Liver (tissue), 9 donors: ENCODE data around the gene IFT80. TPM values are rescaled to one million over a fixed set of nuclear protein-coding genes. Genes with fewer than 3 reads are reported as not detected.

ENCODE experiments used
- DNase-seq: peaks from one replicate; pipeline ENCODE4 v3.0.0-alpha.2; 2017; ENCODE audit warnings: low spot score
- H3K27ac ChIP-seq, 2 donors: one replicate each; pipeline ENCODE4 v1.7.0; 2013; ENCODE audit warnings: inconsistent platforms in 2 of 2, low read length in 2 of 2, control low read depth in 1 of 2, low read depth in 1 of 2, mild to moderate bottlenecking in 1 of 2
- H3K27me3 ChIP-seq, 4 donors: one replicate each; pipeline versions ENCODE4 v1.6.1 to v1.7.0; 2013; ENCODE audit warnings: low read length in 3 of 4, inconsistent platforms in 1 of 4, mild to moderate bottlenecking in 1 of 4, moderate library complexity in 1 of 4; ENCODE audit not compliant: control insufficient read depth in 4 of 4, insufficient read depth in 4 of 4
- H3K36me3 ChIP-seq, 4 donors: one replicate each; pipeline versions ENCODE4 v1.6.1 to v1.7.0; 2013; ENCODE audit warnings: low read length in 3 of 4, mild to moderate bottlenecking in 3 of 4, low read depth in 1 of 4, moderate library complexity in 1 of 4; ENCODE audit not compliant: control insufficient read depth in 4 of 4, insufficient read depth in 3 of 4
- H3K4me1 ChIP-seq, 4 donors: one replicate each; pipeline versions ENCODE4 v1.6.1 to v1.7.0; 2013; ENCODE audit warnings: low read length in 3 of 4, mild to moderate bottlenecking in 3 of 4, moderate library complexity in 1 of 4; ENCODE audit not compliant: control insufficient read depth in 4 of 4, insufficient read depth in 4 of 4
- H3K4me3 ChIP-seq, 3 donors: one replicate each; pipeline versions ENCODE4 v1.6.1 to v1.7.0; 2013; ENCODE audit warnings: low read length in 3 of 3, control low read depth in 1 of 3, low read depth in 1 of 3, mild to moderate bottlenecking in 1 of 3
- H3K9ac ChIP-seq, 2 donors: one replicate each; pipeline ENCODE4 v1.7.0; 2013; ENCODE audit warnings: low read length in 2 of 2, mild to moderate bottlenecking in 2 of 2, moderate library complexity in 2 of 2, control low read depth in 1 of 2, low read depth in 1 of 2
- H3K9me3 ChIP-seq, 4 donors: one replicate each; pipeline versions ENCODE4 v1.6.1 to v1.7.0; 2013; ENCODE audit warnings: low read length in 3 of 4; ENCODE audit not compliant: control insufficient read depth in 4 of 4
- EGR1 ChIP-seq, 2 donors: IDR thresholded peaks; 2 replicates each; pipeline ENCODE4 v1.6.1; 2016 to 2018; ENCODE audit warnings: antibody characterized with exemption in 2 of 2, low read depth in 2 of 2
- FOXA1 ChIP-seq: IDR thresholded peaks from 2 replicates; pipeline ENCODE4 v1.6.1; 2016; ENCODE audit warnings: antibody characterized with exemption
- FOXA2 ChIP-seq: IDR thresholded peaks from 2 replicates; pipeline ENCODE4 v1.6.1; 2016; ENCODE audit warnings: antibody characterized with exemption
- GABPA ChIP-seq, 2 donors: IDR thresholded peaks in 1 of 2; conservative IDR thresholded peaks in 1 of 2; 2 replicates each; pipeline ENCODE4 v1.6.1; 2016; ENCODE audit warnings: antibody characterized with exemption in 2 of 2, mild to moderate bottlenecking in 1 of 2, moderate library complexity in 1 of 2
- HNF4A ChIP-seq, 2 donors: conservative IDR thresholded peaks; 2 replicates each; pipeline ENCODE4 v1.6.1; 2016; ENCODE audit warnings: antibody characterized with exemption in 2 of 2, mild to moderate bottlenecking in 2 of 2
- HNF4G ChIP-seq: IDR thresholded peaks from 2 replicates; pipeline ENCODE4 v1.6.1; 2016; ENCODE audit warnings: antibody characterized with exemption
- JUND ChIP-seq, 2 donors: IDR thresholded peaks; 2 replicates each; pipeline ENCODE4 v1.6.1; 2016; ENCODE audit warnings: antibody characterized with exemption in 2 of 2
- NR2F2 ChIP-seq: IDR thresholded peaks from 2 replicates; pipeline ENCODE4 v1.6.1; 2016; ENCODE audit warnings: antibody characterized with exemption
- RAD21 ChIP-seq, 2 donors: IDR thresholded peaks; 2 replicates each; pipeline ENCODE4 v1.6.1; 2016; ENCODE audit warnings: antibody characterized with exemption in 2 of 2, mild to moderate bottlenecking in 2 of 2
- RXRA ChIP-seq, 2 donors: IDR thresholded peaks; 2 replicates each; pipeline ENCODE4 v1.6.1; 2017 to 2018; ENCODE audit warnings: antibody characterized with exemption in 2 of 2, mild to moderate bottlenecking in 1 of 2
- SP1 ChIP-seq: IDR thresholded peaks from 2 replicates; pipeline ENCODE4 v1.6.1; 2018; ENCODE audit warnings: antibody characterized with exemption, mild to moderate bottlenecking
- TAF1 ChIP-seq: conservative IDR thresholded peaks from 2 replicates; pipeline ENCODE4 v1.6.1; 2016; ENCODE audit warnings: antibody characterized with exemption, mild to moderate bottlenecking
- YY1 ChIP-seq: IDR thresholded peaks from 2 replicates; pipeline ENCODE4 v1.6.1; 2016; ENCODE audit warnings: antibody characterized with exemption, mild to moderate bottlenecking
- WGBS: extraction: QIAGEN DNeasy Blood & Tissue Kit; methylation state at CpG from one replicate; pipeline ENCODE4 v1.1.7; 2013; 5-methylcytosine and 5-hydroxymethylcytosine counted together
- polyA plus RNA-seq, 2 donors: library from polyadenylated mRNA; stranded (reverse) in 1 of 2; unstranded in 1 of 2; fragments of 200-250 nt in 1 of 2; fragments of >200 nt in 1 of 2; fragmentation: Nextera tagmentation in 1 of 2; extraction: Ambion mirVana in 1 of 2; gene quantifications; one replicate each; pipeline versions ENCODE4 v1.2.1 to v1.2.3, GENCODE V29; 2013 to 2015
- total RNA-seq, 2 donors: library from RNA; depleted of rRNA; stranded (reverse); fragments of >200 nt; gene quantifications; one replicate each; pipeline ENCODE4 v1.2.3, GENCODE V29; 2014
- TF ChIP-seq, protein P1 (sequence below): IDR thresholded peaks from 2 replicates; pipeline ENCODE4 v1.6.1; 2016; ENCODE audit warnings: antibody characterized with exemption
- TF ChIP-seq, protein P2 (sequence below): IDR thresholded peaks from 2 replicates; pipeline ENCODE4 v1.6.1; 2016; ENCODE audit warnings: antibody characterized with exemption
- TF ChIP-seq, protein P3 (sequence below): IDR thresholded peaks from 2 replicates; pipeline ENCODE4 v1.6.1; 2016; ENCODE audit warnings: antibody characterized with exemption
- TF ChIP-seq, protein P4 (sequence below): IDR thresholded peaks from 2 replicates; pipeline ENCODE4 v1.6.1; 2016; ENCODE audit warnings: antibody characterized with exemption, mild to moderate bottlenecking
- TF ChIP-seq, protein P5 (sequence below): fragments of 150-350 bp; IDR thresholded peaks from 2 replicates; pipeline ENCODE4 v1.5.1; 2017; ENCODE audit warnings: improper control_type of control experiment, low read depth, low read length; ENCODE audit not compliant: missing input control
- donor health status: healthy.
- donor health status: healthy.
- donor health status: healthy.
- donor health status: healthy.
- donor health status: healthy.

Gene IFT80
- total and polyA plus RNA-seq, 4 donors, result 3.5 to 15.7 (median 8.3) TPM

DNA sequence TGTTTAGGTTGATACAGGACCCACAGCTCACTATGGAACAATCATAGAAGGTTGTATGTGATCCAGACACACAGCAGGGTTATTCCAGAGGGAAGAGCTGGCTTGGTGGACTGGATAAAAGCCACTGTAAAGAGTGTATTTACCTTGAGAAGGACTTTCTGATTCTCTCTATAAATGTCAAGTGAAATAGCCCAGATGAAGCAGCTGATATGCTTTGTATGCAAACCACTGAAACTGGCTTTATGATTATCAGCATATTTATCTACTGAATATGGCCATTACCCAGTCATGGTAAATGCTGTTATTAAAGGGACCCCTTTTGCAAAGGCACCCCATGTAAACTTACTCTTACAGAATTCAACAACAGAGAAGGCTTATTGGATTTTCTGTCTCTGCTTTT, 145.7 kb downstream of the IFT80 start:
- no peak for TF ChIP-seq GABPA (IDR thresholded peaks at IDR 0.05 in 1 of 2, conservative IDR thresholded peaks at IDR 0.05 in 1 of 2)
- TF ChIP-seq JUND (IDR thresholded peaks at IDR 0.05), result no peak
- TF ChIP-seq, protein P1, sequence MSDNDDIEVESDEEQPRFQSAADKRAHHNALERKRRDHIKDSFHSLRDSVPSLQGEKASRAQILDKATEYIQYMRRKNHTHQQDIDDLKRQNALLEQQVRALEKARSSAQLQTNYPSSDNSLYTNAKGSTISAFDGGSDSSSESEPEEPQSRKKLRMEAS, result no peak
- no peak for TF ChIP-seq RXRA (IDR thresholded peaks at IDR 0.05)
- no peak for TF ChIP-seq RAD21 (IDR thresholded peaks at IDR 0.05)
- no peak for TF ChIP-seq HNF4G
- TF ChIP-seq, protein P2, sequence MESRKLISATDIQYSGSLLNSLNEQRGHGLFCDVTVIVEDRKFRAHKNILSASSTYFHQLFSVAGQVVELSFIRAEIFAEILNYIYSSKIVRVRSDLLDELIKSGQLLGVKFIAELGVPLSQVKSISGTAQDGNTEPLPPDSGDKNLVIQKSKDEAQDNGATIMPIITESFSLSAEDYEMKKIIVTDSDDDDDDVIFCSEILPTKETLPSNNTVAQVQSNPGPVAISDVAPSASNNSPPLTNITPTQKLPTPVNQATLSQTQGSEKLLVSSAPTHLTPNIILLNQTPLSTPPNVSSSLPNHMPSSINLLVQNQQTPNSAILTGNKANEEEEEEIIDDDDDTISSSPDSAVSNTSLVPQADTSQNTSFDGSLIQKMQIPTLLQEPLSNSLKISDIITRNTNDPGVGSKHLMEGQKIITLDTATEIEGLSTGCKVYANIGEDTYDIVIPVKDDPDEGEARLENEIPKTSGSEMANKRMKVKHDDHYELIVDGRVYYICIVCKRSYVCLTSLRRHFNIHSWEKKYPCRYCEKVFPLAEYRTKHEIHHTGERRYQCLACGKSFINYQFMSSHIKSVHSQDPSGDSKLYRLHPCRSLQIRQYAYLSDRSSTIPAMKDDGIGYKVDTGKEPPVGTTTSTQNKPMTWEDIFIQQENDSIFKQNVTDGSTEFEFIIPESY, result no peak
- TF ChIP-seq NR2F2, result no peak
- TF ChIP-seq TAF1, result no peak
- TF ChIP-seq, protein P3, sequence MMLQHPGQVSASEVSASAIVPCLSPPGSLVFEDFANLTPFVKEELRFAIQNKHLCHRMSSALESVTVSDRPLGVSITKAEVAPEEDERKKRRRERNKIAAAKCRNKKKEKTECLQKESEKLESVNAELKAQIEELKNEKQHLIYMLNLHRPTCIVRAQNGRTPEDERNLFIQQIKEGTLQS, result no peak
- no peak for TF ChIP-seq HNF4A (conservative IDR thresholded peaks at IDR 0.05)
- no peak for TF ChIP-seq FOXA2
- TF ChIP-seq FOXA1, result no peak
- no peak for TF ChIP-seq YY1
- TF ChIP-seq SP1, result no peak
- peaks cover 0 to 2% (median 0%) of the 10 kb centered on the region in 4 donors for H3K4me1 ChIP-seq
- H3K4me3 ChIP-seq, result no peak overlapping the region
- H3K36me3 ChIP-seq, result no peaks in the 10 kb centered on the region
- no peak overlapping the region for H3K27ac ChIP-seq
- H3K27me3 ChIP-seq, result no peaks in the 10 kb centered on the region
- H3K9ac ChIP-seq, result no peak overlapping the region
- no peak for DNase-seq
- no peaks in the 10 kb centered on the region for H3K9me3 ChIP-seq

DNA sequence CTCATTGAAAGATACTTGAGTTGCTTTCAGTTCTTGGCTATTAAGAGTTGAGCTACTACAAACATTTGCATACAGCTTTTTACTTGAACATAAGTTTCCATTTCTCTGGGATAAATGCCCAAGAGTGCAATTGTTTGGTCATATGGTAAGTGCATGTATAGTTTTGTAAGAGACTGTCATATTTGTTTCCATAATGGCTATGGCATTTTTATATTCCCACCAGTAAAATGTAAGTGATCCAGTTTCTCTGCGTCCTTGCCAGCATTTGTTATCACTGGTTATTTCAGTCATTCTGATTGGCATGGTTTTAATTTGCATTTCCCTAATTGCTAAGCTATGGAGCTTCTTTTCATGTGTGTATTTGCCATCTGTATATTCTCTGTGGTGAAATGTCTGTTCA, 151.3 kb downstream of the IFT80 start:
- TF ChIP-seq YY1, result no peak
- no peak for TF ChIP-seq TAF1
- TF ChIP-seq FOXA2, result no peak
- TF ChIP-seq, protein P4, sequence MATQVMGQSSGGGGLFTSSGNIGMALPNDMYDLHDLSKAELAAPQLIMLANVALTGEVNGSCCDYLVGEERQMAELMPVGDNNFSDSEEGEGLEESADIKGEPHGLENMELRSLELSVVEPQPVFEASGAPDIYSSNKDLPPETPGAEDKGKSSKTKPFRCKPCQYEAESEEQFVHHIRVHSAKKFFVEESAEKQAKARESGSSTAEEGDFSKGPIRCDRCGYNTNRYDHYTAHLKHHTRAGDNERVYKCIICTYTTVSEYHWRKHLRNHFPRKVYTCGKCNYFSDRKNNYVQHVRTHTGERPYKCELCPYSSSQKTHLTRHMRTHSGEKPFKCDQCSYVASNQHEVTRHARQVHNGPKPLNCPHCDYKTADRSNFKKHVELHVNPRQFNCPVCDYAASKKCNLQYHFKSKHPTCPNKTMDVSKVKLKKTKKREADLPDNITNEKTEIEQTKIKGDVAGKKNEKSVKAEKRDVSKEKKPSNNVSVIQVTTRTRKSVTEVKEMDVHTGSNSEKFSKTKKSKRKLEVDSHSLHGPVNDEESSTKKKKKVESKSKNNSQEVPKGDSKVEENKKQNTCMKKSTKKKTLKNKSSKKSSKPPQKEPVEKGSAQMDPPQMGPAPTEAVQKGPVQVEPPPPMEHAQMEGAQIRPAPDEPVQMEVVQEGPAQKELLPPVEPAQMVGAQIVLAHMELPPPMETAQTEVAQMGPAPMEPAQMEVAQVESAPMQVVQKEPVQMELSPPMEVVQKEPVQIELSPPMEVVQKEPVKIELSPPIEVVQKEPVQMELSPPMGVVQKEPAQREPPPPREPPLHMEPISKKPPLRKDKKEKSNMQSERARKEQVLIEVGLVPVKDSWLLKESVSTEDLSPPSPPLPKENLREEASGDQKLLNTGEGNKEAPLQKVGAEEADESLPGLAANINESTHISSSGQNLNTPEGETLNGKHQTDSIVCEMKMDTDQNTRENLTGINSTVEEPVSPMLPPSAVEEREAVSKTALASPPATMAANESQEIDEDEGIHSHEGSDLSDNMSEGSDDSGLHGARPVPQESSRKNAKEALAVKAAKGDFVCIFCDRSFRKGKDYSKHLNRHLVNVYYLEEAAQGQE, result no peak
- TF ChIP-seq, protein P1, result no peak
- TF ChIP-seq RAD21 (IDR thresholded peaks at IDR 0.05), result no peak
- TF ChIP-seq SP1, result no peak
- no peak for TF ChIP-seq EGR1 (IDR thresholded peaks at IDR 0.05; ENCODE audit: low read depth in 2 of 2)
- TF ChIP-seq JUND (IDR thresholded peaks at IDR 0.05), result no peak
- no peak for TF ChIP-seq RXRA (IDR thresholded peaks at IDR 0.05)
- TF ChIP-seq, protein P2, result no peak
- no peak for TF ChIP-seq FOXA1
- no peak for TF ChIP-seq NR2F2
- no peak for TF ChIP-seq HNF4G
- TF ChIP-seq, protein P5, sequence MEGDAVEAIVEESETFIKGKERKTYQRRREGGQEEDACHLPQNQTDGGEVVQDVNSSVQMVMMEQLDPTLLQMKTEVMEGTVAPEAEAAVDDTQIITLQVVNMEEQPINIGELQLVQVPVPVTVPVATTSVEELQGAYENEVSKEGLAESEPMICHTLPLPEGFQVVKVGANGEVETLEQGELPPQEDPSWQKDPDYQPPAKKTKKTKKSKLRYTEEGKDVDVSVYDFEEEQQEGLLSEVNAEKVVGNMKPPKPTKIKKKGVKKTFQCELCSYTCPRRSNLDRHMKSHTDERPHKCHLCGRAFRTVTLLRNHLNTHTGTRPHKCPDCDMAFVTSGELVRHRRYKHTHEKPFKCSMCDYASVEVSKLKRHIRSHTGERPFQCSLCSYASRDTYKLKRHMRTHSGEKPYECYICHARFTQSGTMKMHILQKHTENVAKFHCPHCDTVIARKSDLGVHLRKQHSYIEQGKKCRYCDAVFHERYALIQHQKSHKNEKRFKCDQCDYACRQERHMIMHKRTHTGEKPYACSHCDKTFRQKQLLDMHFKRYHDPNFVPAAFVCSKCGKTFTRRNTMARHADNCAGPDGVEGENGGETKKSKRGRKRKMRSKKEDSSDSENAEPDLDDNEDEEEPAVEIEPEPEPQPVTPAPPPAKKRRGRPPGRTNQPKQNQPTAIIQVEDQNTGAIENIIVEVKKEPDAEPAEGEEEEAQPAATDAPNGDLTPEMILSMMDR, result no peak
- 84% methylated on average over 1 of the region's 1 CpG for WGBS
- peaks cover 0 to 3% (median 0%) of the 10 kb centered on the region in 4 donors for H3K9me3 ChIP-seq
- no peaks in the 10 kb centered on the region for H3K4me1 ChIP-seq
- no peak overlapping the region for H3K4me3 ChIP-seq
- DNase-seq, result no peak
- H3K27ac ChIP-seq, result no peak overlapping the region
- no peak overlapping the region for H3K9ac ChIP-seq
- no peaks in the 10 kb centered on the region for H3K27me3 ChIP-seq
- no peaks in the 10 kb centered on the region for H3K36me3 ChIP-seq
